Activated T-helper 17 cell treated with anti-CD3 and anti-CD28 coated beads, Interleukin-2, amount 50 U/mL, for 72 hours (primary cell): Measurements from ENCODE around the gene ZBTB40. TPM values are rescaled to one million over a fixed set of nuclear protein-coding genes. Genes with fewer than 3 reads are reported as not detected.
A peak's percentile ranks its signal among the peaks of the same experiment; 100 is the strongest.

ENCODE experiments used
- ATAC-seq: fragments of 150-1000 bp; cut with Tn5 transposase; replicated peaks from 2 replicates; pipeline ENCODE4 v1.10.0; 2021; ENCODE audit warnings: mild to moderate bottlenecking, moderate library complexity
- H3K27ac Mint-ChIP-seq: one replicate; pipeline ENCODE4 v1.8.0; 2022; ENCODE audit warnings: mixed read lengths
- H3K27me3 Mint-ChIP-seq: one replicate; pipeline ENCODE4 v1.8.0; 2022; ENCODE audit warnings: mixed read lengths
- H3K36me3 Mint-ChIP-seq: one replicate; pipeline ENCODE4 v1.8.0; 2022; ENCODE audit warnings: low read depth, mild to moderate bottlenecking, mixed read lengths
- H3K4me1 Mint-ChIP-seq: one replicate; pipeline ENCODE4 v1.8.0; 2022; ENCODE audit warnings: mixed read lengths
- H3K4me3 Mint-ChIP-seq: one replicate; pipeline ENCODE4 v1.8.0; 2022; ENCODE audit warnings: mild to moderate bottlenecking, mixed read lengths
- H3K9me3 Mint-ChIP-seq: one replicate; pipeline ENCODE4 v1.8.0; 2022; ENCODE audit warnings: mixed read lengths
- total RNA-seq, 2 donors: library from RNA; stranded (reverse); gene quantifications; one replicate each; pipeline ENCODE4 v1.2.3, GENCODE V29; 2022

ZBTB40 gene
- total RNA-seq, 2 donors from 2014 or later: 20.4 to 21.4 TPM

DNA sequence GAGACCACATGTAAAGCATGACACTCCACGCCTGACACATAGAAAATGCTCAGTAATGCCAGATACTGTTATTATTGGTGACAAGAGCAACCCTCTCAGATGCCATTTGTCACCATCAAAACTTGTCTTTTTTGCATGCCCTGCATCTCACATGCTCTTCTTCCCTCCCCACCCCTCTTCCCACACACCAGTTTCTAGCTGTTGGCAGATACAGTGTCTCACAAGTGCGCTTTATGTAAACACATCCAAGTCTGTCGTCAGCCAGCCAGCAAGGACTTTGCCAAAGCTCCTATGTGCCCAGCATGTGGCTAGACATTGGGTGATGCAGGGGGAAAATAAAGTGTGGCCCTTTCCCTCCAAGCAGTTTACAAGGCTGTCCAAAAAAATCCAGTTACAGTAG is 66.7 kb downstream of the ZBTB40 start:
- peaks cover 96% of the 10 kb centered on the region for H3K36me3 Mint-ChIP-seq
- H3K4me1 Mint-ChIP-seq: no peaks in the 10 kb centered on the region
- H3K4me3 Mint-ChIP-seq: no peak overlapping the region
- H3K27me3 Mint-ChIP-seq: no peaks in the 10 kb centered on the region
- no peak for ATAC-seq
- H3K9me3 Mint-ChIP-seq: no peaks in the 10 kb centered on the region
- no peak overlapping the region for H3K27ac Mint-ChIP-seq

DNA sequence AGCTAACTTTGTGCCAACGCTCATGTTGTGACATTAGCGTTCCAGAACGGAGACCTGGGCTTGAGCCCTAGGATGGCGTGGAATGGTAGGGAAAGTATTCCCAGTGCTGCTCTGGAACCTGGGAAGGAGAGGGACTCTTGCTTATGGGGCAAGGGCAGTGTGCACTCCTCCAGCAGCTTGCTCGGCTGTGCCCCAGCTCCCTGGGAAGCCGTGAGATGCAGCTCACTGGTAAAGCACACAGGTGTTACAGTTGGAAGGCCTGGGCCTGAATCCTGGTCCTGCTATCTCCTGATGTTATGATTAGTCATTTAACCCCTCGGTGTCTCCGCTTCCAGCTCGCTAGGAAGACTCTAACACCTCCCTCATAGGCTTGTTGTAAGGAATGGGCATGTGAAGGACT is 69.2 kb downstream of the ZBTB40 start:
- no peaks in the 10 kb centered on the region for H3K4me1 Mint-ChIP-seq
- peaks cover 96% of the 10 kb centered on the region for H3K36me3 Mint-ChIP-seq
- H3K9me3 Mint-ChIP-seq: no peaks in the 10 kb centered on the region
- no peaks in the 10 kb centered on the region for H3K27me3 Mint-ChIP-seq
- no peak overlapping the region for H3K27ac Mint-ChIP-seq
- ATAC-seq: no peak
- no peak overlapping the region for H3K4me3 Mint-ChIP-seq

DNA sequence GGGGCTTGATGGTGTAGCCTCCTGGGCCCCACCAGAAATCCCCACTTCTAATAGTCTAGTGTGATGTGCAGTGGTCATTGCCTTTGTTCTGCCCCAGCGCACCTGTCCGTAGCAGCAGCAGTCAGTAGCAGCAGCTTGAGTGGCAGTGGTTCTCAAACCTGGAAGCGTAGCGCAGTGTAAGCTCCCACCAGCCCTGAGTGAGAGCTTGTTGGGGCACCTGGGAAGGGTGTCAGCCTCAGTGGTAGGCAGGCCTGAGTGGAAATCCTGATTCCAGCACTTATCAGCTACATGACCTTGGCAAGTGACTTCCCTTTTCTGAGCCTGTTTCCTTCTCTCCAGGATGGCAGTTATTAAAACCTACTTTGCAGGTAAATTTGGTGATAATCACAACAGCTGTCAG is 70.0 kb downstream of the ZBTB40 start:
- Mint-ChIP-seq H3K4me3 (no peak overlapping the region), H3K27ac (no peak overlapping the region), H3K9me3 (no peaks in the 10 kb centered on the region), H3K36me3 (peaks cover 96% of the 10 kb centered on the region), H3K27me3 (no peaks in the 10 kb centered on the region), H3K4me1 (no peaks in the 10 kb centered on the region)
- ATAC-seq: no peak

- Mint-ChIP-seq H3K9me3 (no peaks in the 10 kb centered on the region), H3K27ac (no peak overlapping the region), H3K36me3 (peaks cover 96% of the 10 kb centered on the region), H3K27me3 (no peaks in the 10 kb centered on the region), H3K4me3 (no peak overlapping the region), H3K4me1 (no peaks in the 10 kb centered on the region)
- no peak for ATAC-seq
Observed at GRCh38 chr1:22522221-22522743, 70.6 kb downstream of the ZBTB40 start.

DNA sequence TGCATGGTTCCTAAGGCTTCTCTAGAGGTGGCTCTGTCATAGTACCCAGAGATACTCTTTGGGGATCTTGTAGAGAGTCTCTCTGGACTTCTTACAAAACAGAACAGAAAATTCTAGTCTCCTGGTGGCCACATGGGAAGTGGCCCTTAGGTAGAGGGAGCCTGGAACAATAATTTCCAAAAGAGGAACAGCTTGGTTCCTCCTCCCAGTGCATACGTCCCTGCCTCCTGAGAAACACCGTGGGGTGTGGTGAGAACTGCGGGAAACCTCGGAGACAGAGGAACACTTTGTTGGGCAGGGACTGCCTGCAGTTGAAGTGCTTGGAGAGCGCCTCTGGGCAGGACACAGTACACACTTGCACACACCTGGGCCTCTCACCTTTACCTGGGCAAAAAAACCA is 72.8 kb downstream of the ZBTB40 start:
- H3K27ac Mint-ChIP-seq: no peak overlapping the region
- H3K4me1 Mint-ChIP-seq: no peaks in the 10 kb centered on the region

GRCh38 chr1:22525211-22525610 is 73.6 kb downstream of the ZBTB40 start:
- no peak overlapping the region for H3K4me3 Mint-ChIP-seq
- no peak overlapping the region for H3K27ac Mint-ChIP-seq
- H3K27me3 Mint-ChIP-seq: no peaks in the 10 kb centered on the region
- H3K4me1 Mint-ChIP-seq: no peaks in the 10 kb centered on the region
- H3K36me3 Mint-ChIP-seq: peaks cover 84% of the 10 kb centered on the region
- H3K9me3 Mint-ChIP-seq: no peaks in the 10 kb centered on the region
- no peak for ATAC-seq

More for the DNA sequence above, 72.8 kb downstream of the ZBTB40 start:
- no peak for ATAC-seq
- Mint-ChIP-seq H3K4me3 (no peak overlapping the region), H3K9me3 (no peaks in the 10 kb centered on the region), H3K36me3 (peaks cover 91% of the 10 kb centered on the region), H3K27me3 (no peaks in the 10 kb centered on the region)

DNA sequence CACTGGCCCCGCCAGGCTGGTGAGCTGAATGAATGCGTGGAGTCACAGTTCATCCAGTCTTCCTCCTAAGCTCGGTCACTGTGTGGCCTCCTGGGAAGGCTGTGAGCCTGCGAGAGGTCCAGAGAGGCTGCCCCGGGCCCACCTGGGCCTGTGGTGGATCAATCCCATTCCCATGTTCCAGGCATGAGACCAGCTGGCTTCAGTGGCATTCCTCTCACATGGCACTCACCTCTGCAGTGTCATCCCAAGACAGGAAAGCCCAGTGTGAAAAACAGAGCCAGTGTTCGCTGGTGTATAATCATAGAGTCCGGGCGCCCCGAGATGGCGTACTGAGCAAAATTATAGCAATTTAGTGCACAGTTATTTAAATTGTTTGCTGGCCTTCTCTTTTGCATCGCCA is 74.0 kb downstream of the ZBTB40 start:
- Mint-ChIP-seq H3K4me1 (no peaks in the 10 kb centered on the region), H3K36me3 (peaks cover 80% of the 10 kb centered on the region), H3K4me3 (no peak overlapping the region), H3K27me3 (no peaks in the 10 kb centered on the region), H3K9me3 (no peaks in the 10 kb centered on the region), H3K27ac (no peak overlapping the region)
- no peak for ATAC-seq

DNA sequence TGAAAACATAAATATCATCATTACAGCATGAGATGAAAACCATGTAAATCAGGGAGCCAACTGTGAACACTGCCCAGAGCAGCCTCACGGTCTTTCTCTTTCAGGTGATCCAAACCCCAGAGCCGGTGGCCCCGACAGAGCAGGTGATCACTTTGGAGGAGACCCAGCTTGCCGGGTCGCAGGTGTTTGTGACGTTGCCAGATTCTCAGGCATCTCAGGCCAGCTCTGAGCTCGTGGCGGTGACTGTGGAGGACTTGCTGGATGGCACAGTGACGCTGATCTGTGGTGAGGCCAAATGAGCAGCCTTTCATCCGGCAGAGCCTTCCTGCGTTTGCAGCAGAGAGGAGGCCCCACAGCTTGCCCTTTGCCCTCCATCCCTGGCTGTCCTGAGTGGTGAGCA is 74.4 kb downstream of the ZBTB40 start:
- Mint-ChIP-seq H3K36me3 (peaks cover 78% of the 10 kb centered on the region), H3K4me1 (no peaks in the 10 kb centered on the region), H3K9me3 (no peaks in the 10 kb centered on the region), H3K4me3 (no peak overlapping the region), H3K27ac (no peak overlapping the region), H3K27me3 (no peaks in the 10 kb centered on the region)
- ATAC-seq: no peak

DNA sequence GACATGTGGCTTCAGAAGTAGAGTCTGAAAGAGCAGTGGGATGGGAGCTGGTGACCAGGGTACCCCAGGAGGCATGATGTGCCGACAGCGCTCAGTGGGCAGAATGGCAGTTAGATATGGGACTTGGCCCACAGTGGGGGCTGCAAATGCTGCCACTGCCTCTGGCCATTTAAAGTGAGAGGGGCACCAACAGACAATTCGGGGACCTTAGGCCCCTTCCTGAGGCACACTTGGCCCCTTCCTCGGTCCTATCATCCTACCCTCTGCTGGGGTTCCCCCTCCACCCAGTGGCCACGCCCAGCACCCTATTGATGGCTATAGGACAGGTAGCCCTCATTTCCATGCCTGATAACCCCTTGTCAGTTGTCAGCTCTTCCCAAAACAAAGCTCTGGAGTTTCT is 75.0 kb downstream of the ZBTB40 start:
- no peak overlapping the region for H3K27ac Mint-ChIP-seq
- H3K4me3 Mint-ChIP-seq: no peak overlapping the region
- ATAC-seq: no peak
- H3K4me1 Mint-ChIP-seq: no peaks in the 10 kb centered on the region
- H3K27me3 Mint-ChIP-seq: no peaks in the 10 kb centered on the region
- peaks cover 72% of the 10 kb centered on the region for H3K36me3 Mint-ChIP-seq
- no peaks in the 10 kb centered on the region for H3K9me3 Mint-ChIP-seq

DNA sequence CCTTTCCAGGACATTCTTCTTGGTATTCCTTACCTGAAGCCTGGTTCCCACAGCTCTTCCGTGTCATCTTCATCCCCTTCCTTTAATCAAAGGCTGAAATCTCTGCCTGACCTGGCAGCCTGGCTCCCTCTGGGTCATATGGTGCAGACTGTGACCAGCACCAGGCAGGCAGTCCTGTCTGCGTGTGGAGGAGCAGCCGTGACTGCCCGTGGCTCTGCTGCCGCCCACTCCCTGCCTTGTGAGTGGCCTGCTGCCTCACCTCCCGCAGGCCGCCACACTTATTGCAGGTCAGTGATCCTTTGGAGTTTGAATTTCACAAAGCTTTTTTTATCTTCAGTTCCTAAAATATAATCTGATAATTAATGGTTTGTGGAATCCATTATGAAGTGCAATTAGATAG is 75.5 kb downstream of the ZBTB40 start:
- no peak overlapping the region for H3K4me3 Mint-ChIP-seq
- H3K9me3 Mint-ChIP-seq: no peaks in the 10 kb centered on the region
- ATAC-seq: no peak
- no peaks in the 10 kb centered on the region for H3K27me3 Mint-ChIP-seq
- peaks cover 68% of the 10 kb centered on the region for H3K36me3 Mint-ChIP-seq
- no peak overlapping the region for H3K27ac Mint-ChIP-seq
- H3K4me1 Mint-ChIP-seq: no peaks in the 10 kb centered on the region

GRCh38 chr1:22527555-22528296 is 76.1 kb downstream of the ZBTB40 start:
- Mint-ChIP-seq H3K4me1 (no peaks in the 10 kb centered on the region), H3K4me3 (no peak overlapping the region), H3K36me3 (peaks cover 63% of the 10 kb centered on the region), H3K9me3 (no peaks in the 10 kb centered on the region), H3K27ac (no peak overlapping the region), H3K27me3 (no peaks in the 10 kb centered on the region)
- no peak for ATAC-seq

- Mint-ChIP-seq H3K27me3 (no peaks in the 10 kb centered on the region), H3K9me3 (no peaks in the 10 kb centered on the region), H3K4me3 (no peak overlapping the region), H3K27ac (no peak overlapping the region), H3K36me3 (peaks cover 56% of the 10 kb centered on the region), H3K4me1 (no peaks in the 10 kb centered on the region)
- ATAC-seq: no peak
Observed at GRCh38 chr1:22528451-22528850, 76.8 kb downstream of the ZBTB40 start.

DNA sequence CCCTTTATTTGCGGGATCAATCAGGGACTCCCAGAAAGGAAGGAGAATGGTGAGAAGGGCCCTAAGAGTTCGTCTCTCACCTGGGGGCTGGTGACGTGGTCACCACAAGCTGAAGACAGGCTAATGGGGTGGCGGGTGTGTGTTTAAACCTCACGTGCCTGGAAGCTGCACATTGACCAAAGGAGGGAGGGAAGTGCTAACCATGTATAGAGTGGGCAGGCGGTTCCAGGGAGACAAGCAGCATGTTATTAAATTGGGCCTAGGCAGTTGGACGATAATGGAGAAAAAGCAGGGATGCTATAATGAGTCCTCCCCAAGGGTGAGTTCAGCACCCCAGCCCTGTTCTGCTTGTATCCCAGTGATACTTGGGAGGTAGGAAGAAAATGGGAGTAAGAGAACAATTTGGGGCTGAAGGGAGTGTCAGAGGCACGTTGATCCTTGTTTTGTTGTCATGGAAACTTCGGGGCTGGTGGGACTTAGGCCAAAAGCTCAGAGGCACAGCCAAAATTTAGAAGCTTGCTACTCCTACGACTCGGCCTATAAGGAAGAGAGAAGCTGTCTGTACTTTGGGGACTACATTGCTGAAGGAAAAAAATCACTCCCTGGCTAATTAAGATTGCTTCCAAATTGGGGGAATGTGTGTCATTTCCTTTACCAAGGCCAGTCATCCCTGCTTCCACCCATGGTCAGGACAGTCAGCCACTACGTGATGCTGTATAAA is 78.4 kb downstream of the ZBTB40 start:
- no peaks in the 10 kb centered on the region for H3K4me1 Mint-ChIP-seq
- no peak overlapping the region for H3K4me3 Mint-ChIP-seq
- peak overlapping the region; percentile 2 for H3K27ac Mint-ChIP-seq
- ATAC-seq: no peak
- peaks cover 40% of the 10 kb centered on the region for H3K36me3 Mint-ChIP-seq
- H3K27me3 Mint-ChIP-seq: no peaks in the 10 kb centered on the region
- no peaks in the 10 kb centered on the region for H3K9me3 Mint-ChIP-seq

- H3K9me3 Mint-ChIP-seq: no peaks in the 10 kb centered on the region
- peaks cover 33% of the 10 kb centered on the region for H3K36me3 Mint-ChIP-seq
- no peak for ATAC-seq
- no peak overlapping the region for H3K27ac Mint-ChIP-seq
- no peaks in the 10 kb centered on the region for H3K27me3 Mint-ChIP-seq
- no peaks in the 10 kb centered on the region for H3K4me1 Mint-ChIP-seq
- H3K4me3 Mint-ChIP-seq: no peak overlapping the region
Observed at GRCh38 chr1:22530715-22531114, 79.1 kb downstream of the ZBTB40 start.

DNA sequence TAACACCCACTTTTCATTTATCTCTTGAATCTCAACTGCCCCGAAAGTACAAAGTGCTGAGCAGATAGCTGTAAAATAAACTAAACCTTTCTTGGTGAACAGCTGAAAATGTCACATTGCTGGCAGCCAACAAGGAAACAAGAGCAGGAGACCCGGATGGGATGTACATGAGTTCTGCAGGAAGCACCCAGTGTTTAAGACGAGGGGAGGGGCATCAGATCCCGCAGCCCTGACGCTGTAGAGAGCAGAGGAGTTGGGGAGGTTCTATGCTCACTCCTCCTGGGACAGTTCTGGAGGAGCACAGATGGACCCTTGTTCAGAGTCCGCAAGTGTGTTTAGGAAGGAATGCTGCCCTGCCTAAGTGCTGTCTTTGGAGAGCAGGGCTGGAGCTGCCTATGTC is 79.6 kb downstream of the ZBTB40 start:
- ATAC-seq: no peak
- Mint-ChIP-seq H3K4me3 (no peak overlapping the region), H3K36me3 (peaks cover 28% of the 10 kb centered on the region), H3K4me1 (no peaks in the 10 kb centered on the region), H3K9me3 (no peaks in the 10 kb centered on the region), H3K27ac (no peak overlapping the region), H3K27me3 (no peaks in the 10 kb centered on the region)
